MCF 10A (cell line): ENCODE measurements around the gene ANAPC2. TPM values are rescaled to one million over a fixed set of nuclear protein-coding genes. Genes with fewer than 3 reads are reported as not detected.

Source experiments
- BruUV-seq: library from RNA; stranded (reverse); fragments of 400-500 nt; replicated peaks from 2 replicates; lab custom pipeline; 2021; lab: Mats Ljungman, UMichigan
- CTCF ChIA-PET: fragments of 300-600 bp; sonication (Branson Sonifier 250); formaldehyde crosslinking; extraction: SDS; loops from one replicate; lab custom pipeline; 2021; ENCODE audit warnings: antibody characterized with exemption, inconsistent platforms; lab: Yijun Ruan, JAX
- POLR2A ChIA-PET: fragments of 300-600, 350-650 bp; sonication (Branson Sonifier 250); formaldehyde crosslinking; extraction: SDS; loops from one replicate; lab custom pipeline; 2020; ENCODE audit warnings: antibody characterized with exemption, inconsistent platforms; lab: Yijun Ruan, JAX
- DNase-seq: peaks from one replicate; pipeline ENCODE4 v3.0.0-alpha.2; 2018; ENCODE audit not compliant: unreplicated experiment
- H3K27ac Mint-ChIP-seq: one replicate; pipeline ENCODE4 v1.8.0; 2022; ENCODE audit warnings: mild to moderate bottlenecking, low read depth, mixed read lengths; ENCODE audit not compliant: unreplicated experiment
- H3K27me3 Mint-ChIP-seq: one replicate; pipeline ENCODE4 v1.8.0; 2022; ENCODE audit warnings: mixed read lengths; ENCODE audit not compliant: insufficient read depth, unreplicated experiment
- H3K36me3 Mint-ChIP-seq: one replicate; pipeline ENCODE4 v1.8.0; 2022; ENCODE audit warnings: mild to moderate bottlenecking, moderate library complexity, mixed read lengths; ENCODE audit not compliant: insufficient read depth, unreplicated experiment
- H3K4me1 Mint-ChIP-seq: one replicate; pipeline ENCODE4 v1.8.0; 2022; ENCODE audit warnings: mixed read lengths; ENCODE audit not compliant: insufficient read depth, unreplicated experiment
- H3K4me3 Mint-ChIP-seq: one replicate; pipeline ENCODE4 v1.8.0; 2022; ENCODE audit warnings: mild to moderate bottlenecking, moderate library complexity, mixed read lengths; ENCODE audit not compliant: unreplicated experiment
- H3K9me3 Mint-ChIP-seq: one replicate; pipeline ENCODE4 v1.8.0; 2022; ENCODE audit warnings: mixed read lengths; ENCODE audit not compliant: unreplicated experiment
- CTCF ChIP-seq: fragments of 200-600 bp; IDR thresholded peaks from one replicate; pipeline ENCODE4 v1.8.0; 2022; ENCODE audit warnings: antibody characterized with exemption, mild to moderate bottlenecking; ENCODE audit not compliant: unreplicated experiment
- intact Hi-C: fragments of 100-400 bp; cut with micrococcal nuclease; formaldehyde crosslinking; loops from 2 replicates; pipeline ENCODE4 v1.14.1; 2022
- microRNA-seq: library from miRNA; unstranded; fragments of <30 nt; microRNA quantifications from one replicate; pipeline ENCODE4 v1.2.0, GENCODE V29; 2022
- total RNA-seq: library from RNA; stranded (reverse); gene quantifications from 2 replicates; pipeline ENCODE4 v1.2.3, GENCODE V29; 2022

ANAPC2 gene
- total RNA-seq, 1 experiment from 2014 or later = 42.1 TPM

- Mint-ChIP-seq H3K9me3 (no peaks in the 10 kb centered on the region), H3K4me3 (peak overlapping the region; percentile 77), H3K4me1 (peaks cover 18% of the 10 kb centered on the region), H3K36me3 (peaks cover 9% of the 10 kb centered on the region), H3K27me3 (no peaks in the 10 kb centered on the region), H3K27ac (peak overlapping the region; percentile 77)
- DNase-seq = no peak
- POLR2A ChIA-PET = interaction anchor here (0.6 to 3.6 kb wide), 15 partner anchors 10 to 480 kb away, joined by 3 to 22 read pairs (median 4); partner anchors contain the start of genes ANAPC2, MAN1B1, NDOR1 and SSNA1
- intact Hi-C loops = no loop called here
- TF ChIP-seq CTCF = no peak
- CTCF ChIA-PET = interaction anchor here (0.6 to 2.2 kb wide), 7 partner anchors 73 to 361 kb away, joined by 3 to 9 read pairs (median 3); partner anchors contain the start of genes CYSRT1, RNF224 and TPRN
- no TSS peak for BruUV-seq
Observed at GRCh38 chr9:137127301-137128157, 60.8 kb downstream of the ANAPC2 start.

GRCh38 chr9:137126786-137127185 is 61.6 kb downstream of the ANAPC2 start:
- H3K9me3 Mint-ChIP-seq = no peaks in the 10 kb centered on the region
- peaks cover 24% of the 10 kb centered on the region for H3K4me1 Mint-ChIP-seq
- no peaks in the 10 kb centered on the region for H3K27me3 Mint-ChIP-seq
- CTCF ChIA-PET = interaction anchor here (0.7 to 2.2 kb wide), 6 partner anchors 12 to 360 kb away, joined by 3 to 9 read pairs (median 4); partner anchors contain the start of genes RNF224 and TPRN
- TF ChIP-seq CTCF = no peak
- H3K36me3 Mint-ChIP-seq = peaks cover 9% of the 10 kb centered on the region
- DNase-seq = no peak
- POLR2A ChIA-PET = interaction anchor here (1.4 to 3.6 kb wide), 8 partner anchors 12 to 114 kb away, joined by 3 to 22 read pairs (median 6); partner anchors contain the start of genes ANAPC2, NDOR1, SSNA1 and TMEM203
- peak overlapping the region; percentile 77 for H3K27ac Mint-ChIP-seq
- H3K4me3 Mint-ChIP-seq = peak overlapping the region; percentile 77
- no TSS peak for BruUV-seq
- intact Hi-C loops = no loop called here

Small RNAs within 50 kb of the gene (microRNA-seq; reads per million reads assigned to microRNA genes)
- gene MIR3621 = not detected

Other genes with a start within 250 kb of the ANAPC2 start
- 88.8 and 100 TPM in 2 replicates for gene FBXW5, start 243.8 kb downstream of the ANAPC2 start, total RNA-seq
- gene C8G, start 243.3 kb downstream of the ANAPC2 start, total RNA-seq = 1.0 and 1.1 TPM in 2 replicates
- 0.86 and 1.2 TPM in 2 replicates for gene LCN12, start 236.3 kb downstream of the ANAPC2 start, total RNA-seq
- gene PTGDS, start 211.1 kb downstream of the ANAPC2 start, total RNA-seq = 1.1 and 1.8 TPM in 2 replicates
- gene LCNL1, start 205.6 kb downstream of the ANAPC2 start, total RNA-seq = not detected in 2 replicates
- gene PAXX, start 196.1 kb downstream of the ANAPC2 start, total RNA-seq = 43.6 and 57.9 TPM in 2 replicates
- 1.2 and 4.2 TPM in 2 replicates for gene CLIC3, start 192.0 kb downstream of the ANAPC2 start, total RNA-seq
- gene ABCA2, start 160.3 kb downstream of the ANAPC2 start, total RNA-seq = 20.0 and 21.7 TPM in 2 replicates
- 0.12 TPM in 1 of 2 replicates, not detected in the other for gene FUT7, start 156.5 kb downstream of the ANAPC2 start, total RNA-seq
- gene NPDC1, start 142.4 kb downstream of the ANAPC2 start, total RNA-seq = 161 and 171 TPM in 2 replicates
- gene ENTPD2, start 134.5 kb downstream of the ANAPC2 start, total RNA-seq = 13.4 and 31.5 TPM in 2 replicates
- 5.7 and 15.7 TPM in 2 replicates for gene SAPCD2, start 118.0 kb downstream of the ANAPC2 start, total RNA-seq
- 1.0 and 3.7 TPM in 2 replicates for gene UAP1L1, start 111.0 kb downstream of the ANAPC2 start, total RNA-seq
- 46.5 and 49.1 TPM in 2 replicates for gene MAN1B1, start 101.6 kb downstream of the ANAPC2 start, total RNA-seq
- gene DPP7, start 73.8 kb downstream of the ANAPC2 start, total RNA-seq = 139 and 157 TPM in 2 replicates
- 0.61 and 1.4 TPM in 2 replicates for gene GRIN1, start 49.4 kb downstream of the ANAPC2 start, total RNA-seq
- gene LRRC26, start 18.5 kb downstream of the ANAPC2 start, total RNA-seq = not detected in 2 replicates
- gene TMEM210, start 16.5 kb downstream of the ANAPC2 start, total RNA-seq = not detected in 2 replicates
- 81.4 and 82.6 TPM in 2 replicates for gene SSNA1, start 116 bp upstream of the ANAPC2 start, total RNA-seq
- 12.6 and 13.4 TPM in 2 replicates for gene TPRN, start 12.2 kb upstream of the ANAPC2 start, total RNA-seq
- gene TMEM203, start 17.1 kb upstream of the ANAPC2 start, total RNA-seq = 31.4 and 35.6 TPM in 2 replicates
- 16.6 and 18.0 TPM in 2 replicates for gene NDOR1, start 17.1 kb upstream of the ANAPC2 start, total RNA-seq
- gene RNF208, start 33.7 kb upstream of the ANAPC2 start, total RNA-seq = 2.5 and 3.1 TPM in 2 replicates
- gene CYSRT1, start 36.6 kb upstream of the ANAPC2 start, total RNA-seq = 1.4 and 1.8 TPM in 2 replicates
- 0.16 and 0.44 TPM in 2 replicates for gene RNF224, start 38.9 kb upstream of the ANAPC2 start, total RNA-seq
- not detected in 2 replicates for gene SLC34A3, start 42.3 kb upstream of the ANAPC2 start, total RNA-seq
- gene TUBB4B, start 52.7 kb upstream of the ANAPC2 start, total RNA-seq = 171 and 180 TPM in 2 replicates
- gene STPG3, start 62.7 kb upstream of the ANAPC2 start, total RNA-seq = not detected in 2 replicates
- gene NELFB, start 66.8 kb upstream of the ANAPC2 start, total RNA-seq = 38.0 and 40.5 TPM in 2 replicates
- 20.6 and 21.9 TPM in 2 replicates for gene TOR4A, start 89.2 kb upstream of the ANAPC2 start, total RNA-seq
- gene NRARP, start 113.7 kb upstream of the ANAPC2 start, total RNA-seq = 1.4 and 2.2 TPM in 2 replicates
- 17.1 and 23.9 TPM in 2 replicates for gene EXD3, start 234.6 kb upstream of the ANAPC2 start, total RNA-seq
- 8.2 and 8.9 TPM in 2 replicates for gene NOXA1, start 234.8 kb upstream of the ANAPC2 start, total RNA-seq